Measurements from ENCODE around the gene CDKAL1.
"Not testable (repeated sequence)": the region's sequence is repeated elsewhere in the genome, so short reads cannot be mapped to it uniquely, and the experiment has no call there.

Gene CDKAL1

GRCh38 chr6:20599302-20600051, 65.2 kb downstream of the CDKAL1 start:
- no peak for DNase-seq

GRCh38 chr6:20600831-20601230, 66.6 kb downstream of the CDKAL1 start:
- no peak for DNase-seq

GRCh38 chr6:20604159-20604558, 69.9 kb downstream of the CDKAL1 start:
- DNase-seq: no peak

GRCh38 chr6:20605061-20605460, 70.8 kb downstream of the CDKAL1 start:
- no peak for DNase-seq

DNA sequence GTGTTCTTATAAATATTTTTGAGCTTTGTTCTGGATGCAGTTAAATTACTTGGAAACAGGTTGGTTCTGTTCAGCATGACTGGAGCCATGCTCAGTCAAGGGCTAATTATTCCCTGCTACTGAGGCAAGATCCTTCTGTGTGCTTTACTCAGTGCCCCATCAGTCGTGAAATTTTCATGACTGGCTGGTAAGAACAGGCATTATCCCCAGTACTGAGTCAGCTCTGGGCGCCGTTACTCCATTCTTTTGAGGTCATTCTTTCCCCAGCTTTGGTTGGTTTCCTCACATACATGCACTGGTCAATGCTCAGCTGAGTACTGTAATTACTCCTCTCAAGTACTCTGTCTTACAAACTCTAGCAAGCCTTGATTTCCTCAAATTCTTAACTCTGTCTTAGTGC, 71.3 kb downstream of the CDKAL1 start:
- no peak for DNase-seq

GRCh38 chr6:20606831-20607230, 72.6 kb downstream of the CDKAL1 start:
- no peak for DNase-seq

DNA sequence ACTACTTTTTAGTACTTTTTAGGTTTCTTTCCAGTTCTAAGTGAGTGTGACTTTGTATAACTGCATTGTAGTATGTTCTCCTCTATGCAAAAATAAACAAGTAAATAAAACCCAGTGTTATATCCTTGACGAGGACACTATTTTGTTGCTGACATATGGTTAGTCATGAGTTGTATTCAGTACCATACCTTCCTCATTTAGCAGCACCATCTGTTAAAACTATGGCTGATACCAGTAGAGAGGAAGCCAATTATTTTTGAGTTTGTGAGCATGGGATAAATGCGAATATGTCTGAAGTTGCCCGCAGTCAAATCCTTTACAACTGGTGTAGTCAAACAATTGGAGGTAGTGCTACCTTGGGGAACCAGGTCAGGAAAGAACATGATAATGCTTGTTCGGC, 74.1 kb downstream of the CDKAL1 start:
- no peak for DNase-seq

- DNase-seq: no peak
Observed at GRCh38 chr6:20608905-20609304, 74.6 kb downstream of the CDKAL1 start.

DNA sequence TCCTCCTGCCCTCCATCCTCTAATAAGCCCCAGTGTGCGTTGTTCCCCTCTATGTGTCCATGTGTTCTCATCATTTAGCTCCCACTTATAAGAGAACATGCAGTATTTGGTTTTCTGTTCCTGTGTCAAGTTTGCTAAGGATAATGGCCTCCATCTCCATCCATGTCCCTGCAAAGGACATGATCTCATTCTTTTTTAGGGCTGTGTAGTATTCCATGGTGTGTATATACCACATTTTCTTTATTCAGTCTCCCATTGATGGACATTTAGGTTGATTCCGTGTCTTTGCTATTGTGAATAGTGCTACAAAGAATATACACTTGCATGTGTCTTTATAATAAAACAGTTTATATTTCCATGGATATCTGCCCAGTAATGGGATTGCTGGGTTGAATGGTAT, 75.7 kb downstream of the CDKAL1 start:
- DNase-seq: not testable (repeated sequence)

- DNase-seq: no peak
Observed at GRCh38 chr6:20610636-20611370, 76.5 kb downstream of the CDKAL1 start.

GRCh38 chr6:20617537-20617936, 83.3 kb downstream of the CDKAL1 start:
- DNase-seq: not testable (repeated sequence)

- DNase-seq: no peak
Observed at GRCh38 chr6:20620043-20620442, 85.8 kb downstream of the CDKAL1 start.

- no peak for DNase-seq
Observed at GRCh38 chr6:20623761-20624160, 89.5 kb downstream of the CDKAL1 start.

GRCh38 chr6:20626165-20626564, 91.9 kb downstream of the CDKAL1 start:
- no peak for DNase-seq

GRCh38 chr6:20629509-20629908, 95.3 kb downstream of the CDKAL1 start:
- DNase-seq: no peak

- DNase-seq: no peak
Observed at GRCh38 chr6:20630136-20630535, 95.9 kb downstream of the CDKAL1 start.

GRCh38 chr6:20630617-20631548, 96.6 kb downstream of the CDKAL1 start:
- DNase-seq: no peak

DNA sequence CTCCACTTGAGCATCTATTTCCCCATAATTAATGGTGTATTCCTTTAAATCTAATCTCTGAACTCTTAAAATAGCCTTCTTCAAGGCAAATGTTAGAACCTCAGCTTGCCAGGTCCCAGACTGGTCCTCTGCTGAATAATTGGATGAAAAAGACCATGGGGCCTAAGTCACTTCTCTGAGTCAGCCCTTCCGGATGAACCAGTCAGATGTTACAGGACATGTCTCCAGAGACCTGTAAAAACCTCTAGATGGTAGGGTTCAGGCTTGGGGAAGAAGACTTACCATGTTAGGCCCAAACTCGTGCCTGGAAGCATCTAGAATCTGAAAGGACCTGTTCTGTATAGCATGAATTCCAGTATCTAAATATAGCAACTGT, 97.3 kb downstream of the CDKAL1 start:
- DNase-seq: no peak

DNA sequence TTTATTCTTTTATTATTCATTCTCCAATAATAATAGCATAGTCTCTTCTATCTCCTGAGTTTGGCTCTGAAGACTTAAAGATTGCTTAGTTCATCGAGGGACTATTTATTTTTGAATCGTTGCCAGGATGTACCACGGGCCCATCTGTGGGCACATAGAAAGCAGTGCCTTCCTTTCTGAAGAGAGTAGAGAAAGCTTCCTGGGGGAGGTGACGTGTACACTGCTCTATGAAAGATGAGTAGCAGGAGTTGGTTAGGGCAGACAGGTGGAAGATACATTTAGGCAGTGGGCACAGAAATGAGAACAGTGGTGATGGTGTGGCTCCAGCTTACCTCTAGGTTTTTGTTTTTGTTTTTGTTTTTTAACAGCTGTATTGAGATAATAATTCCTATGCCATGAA, 98.4 kb downstream of the CDKAL1 start:
- no peak for DNase-seq

DNA sequence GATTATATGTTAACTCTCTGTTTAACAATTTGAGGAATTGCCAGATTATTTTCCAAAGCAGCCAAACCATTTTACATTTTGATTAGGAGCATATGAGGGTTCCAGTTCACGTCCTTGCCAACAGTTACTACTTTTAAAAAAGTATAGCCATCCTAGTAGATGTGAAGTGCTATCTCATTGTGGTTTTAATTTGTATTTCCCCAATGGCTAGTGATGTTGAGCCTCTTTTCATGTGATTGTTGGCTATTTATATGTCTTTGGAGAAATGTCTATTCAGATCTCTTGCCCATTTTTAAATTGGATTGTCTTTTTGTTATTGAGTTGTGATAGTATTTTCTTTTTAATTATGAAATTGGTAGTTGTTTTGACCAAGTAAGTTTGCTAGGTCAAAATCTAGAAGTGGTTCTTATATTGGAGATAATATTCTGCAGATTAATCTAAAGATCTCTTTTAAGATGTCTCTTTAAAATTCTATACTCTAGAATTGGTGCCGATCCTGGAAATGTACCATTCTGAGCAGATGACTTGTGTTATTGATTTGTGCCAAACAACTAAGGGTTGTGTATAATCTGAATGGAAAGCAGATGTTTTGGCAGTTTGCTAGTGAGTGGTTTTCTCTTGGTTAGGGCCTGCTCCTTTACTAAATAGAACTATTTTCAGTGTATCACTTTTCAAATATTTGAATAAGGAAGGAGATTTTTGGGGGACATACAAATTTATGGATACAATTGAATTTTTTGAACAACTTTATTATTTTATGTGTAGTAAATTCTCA, 99.5 kb downstream of the CDKAL1 start:
- no peak for DNase-seq

DNA sequence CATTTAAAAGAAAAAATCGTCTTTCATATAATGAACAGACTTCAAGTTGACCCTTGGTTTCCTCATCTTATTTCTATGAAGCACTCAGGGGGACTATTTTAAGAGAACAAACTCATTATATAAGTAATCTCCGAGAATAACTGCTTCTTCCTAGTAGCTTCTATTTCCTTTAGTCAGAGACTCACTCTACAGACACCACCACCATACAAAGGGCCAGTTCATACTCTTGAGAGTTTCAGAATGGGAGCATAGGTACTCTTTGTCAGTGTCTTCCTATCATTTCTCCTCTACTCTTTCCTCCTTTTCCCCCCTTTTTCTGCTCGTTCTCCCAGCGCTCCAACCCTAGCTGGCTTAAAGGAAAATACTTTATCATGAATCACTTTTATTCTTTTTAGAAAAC, 104.9 kb downstream of the CDKAL1 start:
- no peak for DNase-seq

GRCh38 chr6:20640181-20640580, 105.9 kb downstream of the CDKAL1 start:
- DNase-seq: no peak

DNA sequence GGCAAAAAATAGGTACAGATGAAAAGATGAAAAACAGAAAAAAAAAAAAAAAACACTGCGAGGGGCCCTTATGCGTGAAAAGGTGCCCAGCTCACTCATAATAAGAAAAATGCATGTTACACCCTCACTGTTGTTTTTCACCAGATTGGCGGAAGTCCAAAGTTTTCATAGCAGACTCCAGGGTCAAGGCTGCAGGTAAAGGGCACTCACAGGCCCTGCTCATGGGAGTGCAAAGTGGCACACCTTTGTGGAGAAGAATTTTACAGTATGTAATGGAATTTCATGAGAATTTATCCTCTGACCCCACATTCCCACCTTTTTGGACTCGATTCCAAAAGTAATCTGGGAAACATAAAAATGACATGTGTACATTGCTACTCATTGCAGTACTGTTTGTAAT, 108.2 kb downstream of the CDKAL1 start:
- no peak for DNase-seq
